MCF 10A (cell line): ENCODE measurements around the gene FGF3. TPM values are rescaled to one million over a fixed set of nuclear protein-coding genes. Genes with fewer than 3 reads are reported as not detected.

Experiments
- BruUV-seq: library from RNA; stranded (reverse); fragments of 400-500 nt; replicated peaks from 2 replicates; lab custom pipeline; 2021; lab: Mats Ljungman, UMichigan
- CTCF ChIA-PET: fragments of 300-600 bp; sonication (Branson Sonifier 250); formaldehyde crosslinking; extraction: SDS; loops from one replicate; lab custom pipeline; 2021; ENCODE audit warnings: antibody characterized with exemption, inconsistent platforms; lab: Yijun Ruan, JAX
- POLR2A ChIA-PET: fragments of 300-600, 350-650 bp; sonication (Branson Sonifier 250); formaldehyde crosslinking; extraction: SDS; loops from one replicate; lab custom pipeline; 2020; ENCODE audit warnings: antibody characterized with exemption, inconsistent platforms; lab: Yijun Ruan, JAX
- DNase-seq: peaks from one replicate; pipeline ENCODE4 v3.0.0-alpha.2; 2018; ENCODE audit not compliant: unreplicated experiment
- H3K27ac Mint-ChIP-seq: one replicate; pipeline ENCODE4 v1.8.0; 2022; ENCODE audit warnings: mild to moderate bottlenecking, low read depth, mixed read lengths; ENCODE audit not compliant: unreplicated experiment
- H3K27me3 Mint-ChIP-seq: one replicate; pipeline ENCODE4 v1.8.0; 2022; ENCODE audit warnings: mixed read lengths; ENCODE audit not compliant: insufficient read depth, unreplicated experiment
- H3K36me3 Mint-ChIP-seq: one replicate; pipeline ENCODE4 v1.8.0; 2022; ENCODE audit warnings: mild to moderate bottlenecking, moderate library complexity, mixed read lengths; ENCODE audit not compliant: insufficient read depth, unreplicated experiment
- H3K4me1 Mint-ChIP-seq: one replicate; pipeline ENCODE4 v1.8.0; 2022; ENCODE audit warnings: mixed read lengths; ENCODE audit not compliant: insufficient read depth, unreplicated experiment
- H3K4me3 Mint-ChIP-seq: one replicate; pipeline ENCODE4 v1.8.0; 2022; ENCODE audit warnings: mild to moderate bottlenecking, moderate library complexity, mixed read lengths; ENCODE audit not compliant: unreplicated experiment
- H3K9me3 Mint-ChIP-seq: one replicate; pipeline ENCODE4 v1.8.0; 2022; ENCODE audit warnings: mixed read lengths; ENCODE audit not compliant: unreplicated experiment
- intact Hi-C: fragments of 100-400 bp; cut with micrococcal nuclease; formaldehyde crosslinking; loops from 2 replicates; pipeline ENCODE4 v1.14.1; 2022
- total RNA-seq: library from RNA; stranded (reverse); gene quantifications from 2 replicates; pipeline ENCODE4 v1.2.3, GENCODE V29; 2022
- TF ChIP-seq, protein P1 (sequence below): fragments of 200-600 bp; IDR thresholded peaks from one replicate; pipeline ENCODE4 v1.8.0; 2022; ENCODE audit warnings: antibody characterized with exemption, mild to moderate bottlenecking; ENCODE audit not compliant: unreplicated experiment

The FGF3 gene
- total RNA-seq, 1 experiment from 2014 or later: not detected

DNA sequence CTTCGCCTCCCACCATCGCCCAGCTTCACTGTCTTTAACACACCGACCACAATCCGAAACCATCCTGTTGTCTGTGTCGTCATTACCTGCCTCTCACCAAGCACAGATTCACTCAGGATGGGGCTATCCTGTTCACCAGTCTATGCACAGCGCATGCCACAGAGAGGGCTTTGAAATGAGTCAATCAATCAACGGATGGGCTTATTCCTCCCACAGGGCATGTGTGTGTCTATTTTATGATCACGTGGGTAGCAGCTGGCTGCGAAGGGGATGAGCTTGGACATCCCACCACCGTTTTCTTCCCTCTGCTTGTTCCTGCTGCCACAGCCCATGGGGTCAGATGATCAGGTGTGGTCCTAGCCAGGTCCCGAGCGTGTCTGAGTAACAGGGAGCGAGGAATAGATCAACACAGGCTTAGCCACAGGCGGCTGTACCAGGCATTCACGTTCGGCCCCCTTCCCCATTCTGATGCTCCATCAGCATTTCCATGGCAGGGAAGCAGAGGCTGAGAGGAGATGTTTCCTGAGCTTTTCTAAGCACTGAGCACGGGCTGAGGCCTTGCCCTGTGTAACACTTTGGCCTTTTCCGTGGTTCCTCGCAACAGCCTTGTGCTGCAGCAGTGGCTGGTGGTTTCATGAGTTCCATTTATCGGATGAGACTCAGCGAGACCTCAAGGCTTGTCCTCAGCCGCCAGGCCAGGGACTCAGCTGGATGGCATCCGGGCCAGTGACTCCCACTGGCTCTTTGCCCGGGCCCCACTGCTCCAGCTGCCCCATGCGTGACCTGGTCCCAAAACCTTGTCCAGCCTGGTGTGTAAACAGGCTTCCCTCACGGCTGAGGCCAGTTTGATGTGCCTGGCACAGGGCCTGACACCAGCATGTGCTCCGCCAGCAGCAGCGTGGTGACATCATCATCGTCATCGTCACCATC lies 48.1 kb upstream of the FGF3 start:
- BruUV-seq: no TSS peak
- POLR2A ChIA-PET: no interaction called here
- H3K9me3 Mint-ChIP-seq: no peaks in the 10 kb centered on the region
- CTCF ChIA-PET: interaction anchor here (0.6 kb wide), 1 partner anchor 137 kb away, joined by 3 read pairs; no protein-coding TSS in a partner anchor
- H3K27me3 Mint-ChIP-seq: no peaks in the 10 kb centered on the region
- H3K27ac Mint-ChIP-seq: no peak overlapping the region
- no peak overlapping the region for H3K4me3 Mint-ChIP-seq
- no peaks in the 10 kb centered on the region for H3K36me3 Mint-ChIP-seq
- H3K4me1 Mint-ChIP-seq: no peaks in the 10 kb centered on the region
- intact Hi-C loops: no loop called here
- DNase-seq: peak; percentile 27
- TF ChIP-seq, protein P1, sequence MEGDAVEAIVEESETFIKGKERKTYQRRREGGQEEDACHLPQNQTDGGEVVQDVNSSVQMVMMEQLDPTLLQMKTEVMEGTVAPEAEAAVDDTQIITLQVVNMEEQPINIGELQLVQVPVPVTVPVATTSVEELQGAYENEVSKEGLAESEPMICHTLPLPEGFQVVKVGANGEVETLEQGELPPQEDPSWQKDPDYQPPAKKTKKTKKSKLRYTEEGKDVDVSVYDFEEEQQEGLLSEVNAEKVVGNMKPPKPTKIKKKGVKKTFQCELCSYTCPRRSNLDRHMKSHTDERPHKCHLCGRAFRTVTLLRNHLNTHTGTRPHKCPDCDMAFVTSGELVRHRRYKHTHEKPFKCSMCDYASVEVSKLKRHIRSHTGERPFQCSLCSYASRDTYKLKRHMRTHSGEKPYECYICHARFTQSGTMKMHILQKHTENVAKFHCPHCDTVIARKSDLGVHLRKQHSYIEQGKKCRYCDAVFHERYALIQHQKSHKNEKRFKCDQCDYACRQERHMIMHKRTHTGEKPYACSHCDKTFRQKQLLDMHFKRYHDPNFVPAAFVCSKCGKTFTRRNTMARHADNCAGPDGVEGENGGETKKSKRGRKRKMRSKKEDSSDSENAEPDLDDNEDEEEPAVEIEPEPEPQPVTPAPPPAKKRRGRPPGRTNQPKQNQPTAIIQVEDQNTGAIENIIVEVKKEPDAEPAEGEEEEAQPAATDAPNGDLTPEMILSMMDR: no peak

DNA sequence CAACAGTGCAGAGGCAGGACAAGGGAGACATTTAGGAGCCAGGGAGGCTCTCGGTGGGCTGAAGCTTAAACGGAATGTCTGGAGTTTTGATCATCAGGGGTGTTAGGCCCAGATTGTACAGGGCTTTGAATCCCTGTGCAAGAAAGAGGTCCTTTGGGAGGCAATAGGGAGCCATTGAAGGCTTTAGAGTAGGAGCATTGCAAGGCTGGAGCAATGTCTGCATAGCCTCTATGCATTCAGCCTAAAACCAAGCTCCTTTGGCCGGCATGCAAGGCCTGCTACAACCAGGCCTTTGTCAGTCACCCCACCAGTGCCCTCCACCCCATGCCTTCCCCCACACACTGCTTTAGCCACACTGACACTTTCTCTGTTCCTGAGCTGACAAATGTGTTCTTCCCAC lies 47.4 kb upstream of the FGF3 start:
- TF ChIP-seq, protein P1: no peak
- no peak overlapping the region for H3K27ac Mint-ChIP-seq
- no peak for DNase-seq
- ChIA-PET POLR2A (no interaction called here), CTCF (no interaction called here)
- no TSS peak for BruUV-seq
- peaks cover 4% of the 10 kb centered on the region for H3K27me3 Mint-ChIP-seq
- intact Hi-C loops: no loop called here
- no peaks in the 10 kb centered on the region for H3K36me3 Mint-ChIP-seq
- no peak overlapping the region for H3K4me3 Mint-ChIP-seq
- no peaks in the 10 kb centered on the region for H3K4me1 Mint-ChIP-seq
- H3K9me3 Mint-ChIP-seq: no peaks in the 10 kb centered on the region

DNA sequence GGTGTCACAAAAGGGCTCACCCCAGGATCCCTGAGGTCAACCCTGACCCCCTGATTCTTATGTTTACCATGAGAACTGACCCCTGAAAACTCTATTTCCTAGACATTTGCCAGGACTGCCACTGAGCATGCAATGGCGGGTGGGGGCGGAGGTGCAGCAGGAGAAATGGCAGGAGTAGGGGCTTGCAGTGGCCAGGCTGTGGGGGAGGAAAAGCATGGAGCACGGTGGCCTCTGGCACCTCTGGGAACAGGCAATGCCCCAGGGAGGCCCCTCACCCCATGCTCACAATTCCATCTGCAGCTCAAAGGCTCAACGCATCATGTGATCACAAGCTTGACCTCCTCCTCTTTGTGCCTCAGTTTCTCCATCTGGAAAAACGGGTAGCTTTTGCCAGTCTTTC lies 46.5 kb upstream of the FGF3 start:
- H3K27ac Mint-ChIP-seq: no peak overlapping the region
- no peaks in the 10 kb centered on the region for H3K9me3 Mint-ChIP-seq
- BruUV-seq: no TSS peak
- no peak overlapping the region for H3K4me3 Mint-ChIP-seq
- ChIA-PET CTCF (interaction anchor here (0.6 kb wide), 1 partner anchor 1061 kb away, joined by 3 read pairs; no protein-coding TSS in a partner anchor), POLR2A (interaction anchor here (0.7 kb wide), 1 partner anchor 375 kb away, joined by 4 read pairs; no protein-coding TSS in a partner anchor)
- H3K36me3 Mint-ChIP-seq: no peaks in the 10 kb centered on the region
- H3K4me1 Mint-ChIP-seq: no peaks in the 10 kb centered on the region
- intact Hi-C loops: no loop called here
- DNase-seq: no peak
- H3K27me3 Mint-ChIP-seq: peaks cover 11% of the 10 kb centered on the region
- TF ChIP-seq, protein P1: no peak
